OCI-LY7 (cell line): ENCODE results near the gene AHR. TPM values are rescaled to one million over a fixed set of nuclear protein-coding genes. Genes with fewer than 3 reads are reported as not detected.

Experiments
- BruUV-seq: library from RNA; stranded (reverse); fragments of 400-500 nt; replicated peaks from 2 replicates; lab custom pipeline; 2021; lab: Mats Ljungman, UMichigan
- CTCF ChIA-PET: fragments of 300-600 bp; sonication (Branson Sonifier 250); formaldehyde crosslinking; loops from one replicate; lab custom pipeline; 2022; ENCODE audit warnings: antibody characterized with exemption; ENCODE audit not compliant: unreplicated experiment; lab: Charles Lee
- POLR2A ChIA-PET: fragments of 300-600 bp; sonication (Branson Sonifier 250); formaldehyde crosslinking; loops from one replicate; lab custom pipeline; 2022; ENCODE audit warnings: antibody characterized with exemption; lab: Charles Lee
- DNase-seq: peaks from one replicate; pipeline ENCODE4 v3.0.0-alpha.2; 2015; ENCODE audit warnings: low spot score
- H2AFZ ChIP-seq: fragments of 200-600 bp; sonication (generic), shearing (Covaris generic); 2 replicates; pipeline ENCODE4 v1.6.1; 2014; ENCODE audit warnings: mild to moderate bottlenecking, antibody characterized with exemption, low read length, moderate library complexity
- H3K27ac ChIP-seq: fragments of 200-600 bp; sonication (generic); 2 replicates; pipeline ENCODE4 v1.5.1; 2014; ENCODE audit warnings: mixed run types, low read depth, mild to moderate bottlenecking, moderate library complexity, low read length, inconsistent platforms; ENCODE audit not compliant: poor library complexity, severe bottlenecking
- H3K36me3 ChIP-seq: fragments of 200-600 bp; sonication (generic); 2 replicates; pipeline ENCODE4 v1.6.1; 2014; ENCODE audit warnings: mild to moderate bottlenecking, antibody characterized with exemption, low read length, moderate library complexity, mixed read lengths; ENCODE audit not compliant: insufficient read depth
- H3K4me1 ChIP-seq: fragments of 200-600 bp; sonication (generic); 2 replicates; pipeline ENCODE4 v1.5.1; 2014; ENCODE audit warnings: mild to moderate bottlenecking, low read length; ENCODE audit not compliant: insufficient read depth, poor library complexity, severe bottlenecking
- H3K4me2 ChIP-seq: fragments of 200-600 bp; sonication (generic); 2 replicates; pipeline ENCODE4 v1.6.1; 2014; ENCODE audit warnings: mild to moderate bottlenecking, low read length
- H3K4me3 ChIP-seq: fragments of 200-600 bp; sonication (generic); 2 replicates; pipeline ENCODE4 v1.5.1; 2014; ENCODE audit warnings: mild to moderate bottlenecking, low read depth, low read length; ENCODE audit not compliant: poor library complexity, severe bottlenecking
- H3K79me2 ChIP-seq: fragments of 200-600 bp; sonication (generic); 2 replicates; pipeline ENCODE4 v1.6.1; 2016; ENCODE audit warnings: low read depth, mild to moderate bottlenecking, low read length, moderate library complexity, mixed read lengths; ENCODE audit not compliant: insufficient read depth
- H3K9me2 ChIP-seq: fragments of 200-600 bp; sonication (generic); 2 replicates; pipeline ENCODE4 v1.6.1; 2016; ENCODE audit warnings: mild to moderate bottlenecking, low read length, mixed read lengths; ENCODE audit not compliant: insufficient read depth
- H3K9me3 ChIP-seq: fragments of 200-600 bp; sonication (generic); 2 replicates; pipeline ENCODE4 v1.6.1; 2014; ENCODE audit warnings: mild to moderate bottlenecking, mixed run types, low read length, mixed read lengths
- H4K20me1 ChIP-seq: fragments of 200-600 bp; sonication (generic); 2 replicates; pipeline ENCODE4 v1.6.1; 2014; ENCODE audit warnings: mild to moderate bottlenecking, antibody characterized with exemption, low read length, moderate library complexity, mixed read lengths; ENCODE audit not compliant: insufficient read depth
- EZH2phosphoT487 ChIP-seq: fragments of 200-600 bp; sonication (generic); IDR thresholded peaks from 2 replicates; pipeline ENCODE4 v1.6.1; 2018; ENCODE audit warnings: low read depth, borderline replicate concordance, mild to moderate bottlenecking, mixed run types, antibody characterized with exemption, low read length, moderate library complexity, mixed read lengths
- intact Hi-C: fragments of 100-400 bp; cut with micrococcal nuclease; formaldehyde crosslinking; loops from one replicate; pipeline ENCODE4 v1.10.0; 2022; ENCODE audit not compliant: unreplicated experiment
- total RNA-seq, 2 experiments: library from RNA; depleted of rRNA in 1 of 2; stranded (reverse); fragments of >200 nt in 1 of 2; shearing (Covaris generic) in 1 of 2; gene quantifications; 2 replicates each; pipeline ENCODE4 v1.2.3, GENCODE V29; 2014 to 2022
- TF ChIP-seq, protein P1 (sequence below): fragments of 200-600 bp; sonication (generic); conservative IDR thresholded peaks from 2 replicates; pipeline ENCODE4 v1.5.1; 2014; ENCODE audit warnings: mild to moderate bottlenecking, antibody characterized with exemption, low read length, moderate library complexity, mixed read lengths

The AHR gene
- total RNA-seq, 2 experiments from 2014 or later = not detected

DNA sequence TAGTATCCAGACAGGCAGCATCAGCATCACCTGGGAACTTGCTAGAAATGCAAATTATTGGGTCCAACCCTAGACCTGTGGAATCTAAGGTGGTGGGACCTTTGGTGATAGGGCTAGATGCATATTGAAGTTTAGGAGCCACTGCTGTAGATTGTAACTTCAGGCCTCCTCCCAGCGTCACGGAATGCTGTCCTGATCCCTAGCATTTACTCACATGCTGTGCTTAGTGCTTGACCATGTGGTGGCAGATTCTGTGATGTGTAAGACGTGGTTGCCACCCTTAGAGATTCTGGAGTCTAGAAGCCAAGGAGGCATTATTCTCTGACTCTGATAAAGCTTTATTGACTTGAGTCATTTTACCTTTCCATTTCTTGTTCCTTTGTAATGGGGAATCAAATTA, 13.5 kb downstream of the AHR start:
- Histone ChIP-seq H3K9me3 (no peaks in the 10 kb centered on the region), H3K4me1 (no peaks in the 10 kb centered on the region), H3K79me2 (no peaks in the 10 kb centered on the region), H3K36me3 (no peaks in the 10 kb centered on the region), H4K20me1 (no peaks in the 10 kb centered on the region), H3K4me3 (no peak overlapping the region), H2AFZ (no peak overlapping the region), H3K4me2 (no peak overlapping the region), H3K9me2 (no peaks in the 10 kb centered on the region), H3K27ac (no peak overlapping the region)
- CTCF ChIA-PET = no interaction called here
- DNase-seq = no peak
- TF ChIP-seq, protein P1, sequence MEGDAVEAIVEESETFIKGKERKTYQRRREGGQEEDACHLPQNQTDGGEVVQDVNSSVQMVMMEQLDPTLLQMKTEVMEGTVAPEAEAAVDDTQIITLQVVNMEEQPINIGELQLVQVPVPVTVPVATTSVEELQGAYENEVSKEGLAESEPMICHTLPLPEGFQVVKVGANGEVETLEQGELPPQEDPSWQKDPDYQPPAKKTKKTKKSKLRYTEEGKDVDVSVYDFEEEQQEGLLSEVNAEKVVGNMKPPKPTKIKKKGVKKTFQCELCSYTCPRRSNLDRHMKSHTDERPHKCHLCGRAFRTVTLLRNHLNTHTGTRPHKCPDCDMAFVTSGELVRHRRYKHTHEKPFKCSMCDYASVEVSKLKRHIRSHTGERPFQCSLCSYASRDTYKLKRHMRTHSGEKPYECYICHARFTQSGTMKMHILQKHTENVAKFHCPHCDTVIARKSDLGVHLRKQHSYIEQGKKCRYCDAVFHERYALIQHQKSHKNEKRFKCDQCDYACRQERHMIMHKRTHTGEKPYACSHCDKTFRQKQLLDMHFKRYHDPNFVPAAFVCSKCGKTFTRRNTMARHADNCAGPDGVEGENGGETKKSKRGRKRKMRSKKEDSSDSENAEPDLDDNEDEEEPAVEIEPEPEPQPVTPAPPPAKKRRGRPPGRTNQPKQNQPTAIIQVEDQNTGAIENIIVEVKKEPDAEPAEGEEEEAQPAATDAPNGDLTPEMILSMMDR = no peak
- no peak for TF ChIP-seq EZH2phosphoT487
- POLR2A ChIA-PET = no interaction called here
- intact Hi-C loops = no loop called here
- no TSS peak for BruUV-seq

- no peak overlapping the region for H3K4me2 ChIP-seq
- H4K20me1 ChIP-seq = no peaks in the 10 kb centered on the region
- BruUV-seq = no TSS peak
- ChIA-PET POLR2A (no interaction called here), CTCF (no interaction called here)
- intact Hi-C loops = no loop called here
- H3K4me1 ChIP-seq = no peaks in the 10 kb centered on the region
- no peaks in the 10 kb centered on the region for H3K36me3 ChIP-seq
- H2AFZ ChIP-seq = no peak overlapping the region
- no peaks in the 10 kb centered on the region for H3K9me2 ChIP-seq
- H3K79me2 ChIP-seq = no peaks in the 10 kb centered on the region
- no peak for DNase-seq
- no peak overlapping the region for H3K27ac ChIP-seq
- no peak for TF ChIP-seq EZH2phosphoT487
- TF ChIP-seq, protein P1 = no peak
- no peak overlapping the region for H3K4me3 ChIP-seq
- no peaks in the 10 kb centered on the region for H3K9me3 ChIP-seq
Observed at GRCh38 chr7:17312641-17313040, 14.2 kb downstream of the AHR start.

DNA sequence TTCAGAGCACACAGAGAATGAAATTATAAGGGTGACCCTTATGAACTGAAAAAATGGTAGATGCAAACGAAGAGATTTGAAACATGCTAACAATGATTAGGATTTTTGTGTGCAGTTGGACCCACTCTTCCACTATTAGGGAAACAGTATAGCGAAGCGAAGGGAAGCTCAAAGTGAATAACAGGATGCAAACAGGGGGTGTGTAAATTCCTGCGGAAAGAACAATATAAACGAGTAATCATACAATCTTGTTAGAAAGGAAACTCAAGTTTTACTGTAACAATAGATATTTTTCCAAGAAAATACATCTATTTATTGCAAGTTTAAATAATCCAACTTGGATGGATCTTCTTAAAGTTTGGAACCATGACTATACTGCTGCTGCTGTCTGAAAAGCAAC, 14.7 kb downstream of the AHR start:
- H3K4me2 ChIP-seq = no peak overlapping the region
- no peak for DNase-seq
- H3K36me3 ChIP-seq = no peaks in the 10 kb centered on the region
- H4K20me1 ChIP-seq = no peaks in the 10 kb centered on the region
- intact Hi-C loops = no loop called here
- no TSS peak for BruUV-seq
- ChIA-PET POLR2A (no interaction called here), CTCF (no interaction called here)
- H3K4me3 ChIP-seq = no peak overlapping the region
- H3K79me2 ChIP-seq = no peaks in the 10 kb centered on the region
- no peak overlapping the region for H3K27ac ChIP-seq
- TF ChIP-seq, protein P1 = no peak
- H2AFZ ChIP-seq = no peak overlapping the region
- no peaks in the 10 kb centered on the region for H3K9me3 ChIP-seq
- no peaks in the 10 kb centered on the region for H3K4me1 ChIP-seq
- no peaks in the 10 kb centered on the region for H3K9me2 ChIP-seq
